VCaP (cell line): ENCODE results near the gene TEX12.

Source experiments
- H3K27ac ChIP-seq: fragments of 450-650 bp; 2 replicates; pipeline ENCODE4 v1.5.1; 2017
- TF ChIP-seq, protein P1 (sequence below): fragments of 450-650 bp; conservative IDR thresholded peaks from 2 replicates; pipeline ENCODE4 v1.5.1; 2017; ENCODE audit warnings: mild to moderate bottlenecking, moderate library complexity

Gene TEX12

GRCh38 chr11:112132737-112133136 lies 34.4 kb upstream of the TEX12 start:
- no peak overlapping the region for H3K27ac ChIP-seq
- TF ChIP-seq, protein P1, sequence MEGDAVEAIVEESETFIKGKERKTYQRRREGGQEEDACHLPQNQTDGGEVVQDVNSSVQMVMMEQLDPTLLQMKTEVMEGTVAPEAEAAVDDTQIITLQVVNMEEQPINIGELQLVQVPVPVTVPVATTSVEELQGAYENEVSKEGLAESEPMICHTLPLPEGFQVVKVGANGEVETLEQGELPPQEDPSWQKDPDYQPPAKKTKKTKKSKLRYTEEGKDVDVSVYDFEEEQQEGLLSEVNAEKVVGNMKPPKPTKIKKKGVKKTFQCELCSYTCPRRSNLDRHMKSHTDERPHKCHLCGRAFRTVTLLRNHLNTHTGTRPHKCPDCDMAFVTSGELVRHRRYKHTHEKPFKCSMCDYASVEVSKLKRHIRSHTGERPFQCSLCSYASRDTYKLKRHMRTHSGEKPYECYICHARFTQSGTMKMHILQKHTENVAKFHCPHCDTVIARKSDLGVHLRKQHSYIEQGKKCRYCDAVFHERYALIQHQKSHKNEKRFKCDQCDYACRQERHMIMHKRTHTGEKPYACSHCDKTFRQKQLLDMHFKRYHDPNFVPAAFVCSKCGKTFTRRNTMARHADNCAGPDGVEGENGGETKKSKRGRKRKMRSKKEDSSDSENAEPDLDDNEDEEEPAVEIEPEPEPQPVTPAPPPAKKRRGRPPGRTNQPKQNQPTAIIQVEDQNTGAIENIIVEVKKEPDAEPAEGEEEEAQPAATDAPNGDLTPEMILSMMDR = no peak

DNA sequence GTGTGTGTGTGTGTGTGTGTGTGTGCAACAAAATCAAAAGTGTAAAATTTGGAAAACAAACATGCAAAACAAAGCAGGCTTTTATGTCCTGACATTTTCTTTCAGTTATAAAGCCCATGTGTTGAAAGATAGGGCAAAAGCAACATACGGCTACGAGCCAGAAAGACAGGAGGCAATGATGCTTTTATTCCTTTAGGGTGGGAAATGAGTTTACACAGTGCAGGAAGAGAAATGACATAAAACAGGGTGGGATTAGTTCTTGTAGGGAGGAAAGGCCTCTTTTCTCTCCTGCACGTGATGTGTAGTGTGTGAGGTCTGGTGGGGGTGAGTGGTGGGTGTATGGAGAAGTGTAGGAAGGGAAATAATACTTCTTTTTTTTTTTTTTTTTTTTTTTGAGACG lies 32.7 kb upstream of the TEX12 start:
- no peak overlapping the region for H3K27ac ChIP-seq
- TF ChIP-seq, protein P1 = no peak

- H3K27ac ChIP-seq = no peak overlapping the region
- TF ChIP-seq, protein P1 = no peak
Observed at GRCh38 chr11:112143597-112143996, 23.6 kb upstream of the TEX12 start.

DNA sequence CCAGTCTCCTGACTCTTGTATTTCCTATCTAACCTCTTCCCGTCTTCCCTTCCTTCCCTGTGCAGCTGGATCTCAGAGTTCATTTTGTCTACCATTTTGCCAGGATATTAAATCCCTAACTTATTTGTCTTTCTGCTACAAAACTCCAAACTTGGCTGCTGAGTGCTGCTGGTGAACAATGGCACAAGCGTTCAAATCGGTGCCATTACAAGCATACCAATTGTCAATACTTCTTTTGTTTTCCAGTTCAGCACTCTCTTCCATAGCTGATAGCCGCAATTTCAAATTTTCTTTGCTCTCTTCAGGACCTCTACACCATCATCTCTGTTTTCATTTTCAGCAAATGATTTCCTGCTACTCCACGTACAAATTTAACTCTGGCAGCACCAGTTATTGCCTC lies 16.7 kb upstream of the TEX12 start:
- TF ChIP-seq, protein P1 = no peak
- no peak overlapping the region for H3K27ac ChIP-seq

DNA sequence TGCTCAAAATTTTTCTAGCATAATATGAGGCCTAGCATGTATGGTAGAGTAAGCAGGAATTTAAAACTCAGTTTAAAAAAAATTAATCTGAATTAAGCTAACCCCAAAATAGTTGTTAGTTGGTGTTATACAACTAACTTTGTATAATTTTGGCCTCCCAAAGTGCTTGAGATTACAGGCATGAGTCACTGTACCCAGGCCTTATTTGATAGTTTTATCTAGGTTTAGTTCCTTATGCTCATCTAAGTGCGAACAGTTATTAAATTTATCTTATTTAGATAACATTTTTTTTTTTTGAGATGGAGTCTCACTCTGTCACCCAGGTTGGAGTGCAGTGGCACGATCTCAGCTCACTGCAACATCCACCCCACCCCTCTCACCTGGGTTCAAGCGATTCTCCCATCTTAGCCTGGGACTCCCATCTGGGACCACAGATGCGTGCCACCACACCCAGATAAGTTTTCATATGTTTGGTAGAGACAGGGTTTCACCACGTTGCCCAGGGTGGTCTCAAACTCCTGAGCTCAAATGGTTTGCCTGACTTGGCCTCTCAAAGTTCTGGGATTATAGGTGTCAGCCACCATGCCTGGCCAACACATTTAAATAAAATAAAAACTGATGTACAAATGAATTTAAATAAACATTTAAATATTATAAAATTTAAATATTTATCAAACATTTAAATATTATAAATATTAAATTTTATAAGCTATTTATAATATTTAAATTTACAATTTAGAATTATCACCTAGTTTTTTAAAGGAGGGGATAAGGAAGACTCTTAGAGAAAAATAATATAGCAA lies 10.8 kb upstream of the TEX12 start:
- TF ChIP-seq, protein P1 = no peak
- no peak overlapping the region for H3K27ac ChIP-seq

DNA sequence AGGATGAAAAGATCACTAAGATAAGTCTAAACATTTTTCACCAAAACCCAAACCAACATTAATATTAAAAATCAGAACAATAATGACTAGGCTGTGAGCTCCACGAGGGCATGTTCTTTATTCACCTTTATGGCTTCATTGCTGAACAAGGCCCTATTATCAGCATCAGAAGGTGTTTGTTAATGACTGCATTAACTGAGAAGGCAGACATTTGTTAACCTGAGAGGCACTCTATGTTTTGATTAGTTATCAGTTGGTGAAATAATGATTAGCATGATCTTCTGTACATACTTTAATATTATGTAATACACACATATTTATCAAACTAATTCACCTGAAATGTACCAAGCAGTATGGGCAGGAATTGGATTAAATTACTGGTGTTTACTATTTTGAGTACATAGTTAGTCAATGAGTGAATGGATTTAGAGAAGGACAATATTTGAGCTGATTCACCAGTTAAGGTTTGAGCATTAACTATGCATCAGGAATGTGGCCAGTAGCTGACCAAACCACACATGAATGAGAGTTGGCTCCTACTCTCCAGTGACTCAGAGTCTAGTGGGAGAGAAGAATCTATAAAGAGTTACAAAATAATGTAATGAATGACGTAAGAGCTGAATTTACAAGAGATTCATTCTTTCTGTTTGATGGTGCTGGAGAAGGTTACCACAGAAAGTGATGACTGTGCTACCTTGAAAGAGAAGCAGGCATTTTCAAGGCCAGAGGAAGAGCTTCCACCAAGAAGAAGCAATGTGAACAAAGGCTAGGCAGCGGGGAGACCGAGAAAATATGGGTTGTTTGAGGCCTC lies 10.0 kb upstream of the TEX12 start:
- TF ChIP-seq, protein P1 = no peak
- no peak overlapping the region for H3K27ac ChIP-seq
